PFSK-1 (cell line): ENCODE data around the gene ADAMTS17.

Experiments used
- POLR2AphosphoS5 ChIP-seq: IDR thresholded peaks from 2 replicates; pipeline ENCODE4 v1.6.1; 2012; ENCODE audit warnings: low read depth, mild to moderate bottlenecking, control low read depth, low read length, moderate library complexity
- SIN3A ChIP-seq: IDR thresholded peaks from 2 replicates; pipeline ENCODE4 v1.6.1; 2012; ENCODE audit warnings: mild to moderate bottlenecking, low read length, moderate library complexity, borderline replicate concordance; ENCODE audit not compliant: insufficient read depth
- TAF1 ChIP-seq: IDR thresholded peaks from 2 replicates; pipeline ENCODE4 v1.6.1; 2012; ENCODE audit warnings: low read length, control low read depth, borderline replicate concordance; ENCODE audit not compliant: insufficient read depth
- TF ChIP-seq, protein P1 (sequence below), 2 experiments: IDR thresholded peaks; 2 replicates each; pipeline versions ENCODE4 v1.6.1 to v1.8.0; 2011 to 2012; ENCODE audit warnings: low read depth in 2 of 2, low read length in 2 of 2, control low read depth in 1 of 2, inconsistent platforms in 1 of 2, mild to moderate bottlenecking in 1 of 2, moderate library complexity in 1 of 2; ENCODE audit not compliant: insufficient read depth in 1 of 2

DNA sequence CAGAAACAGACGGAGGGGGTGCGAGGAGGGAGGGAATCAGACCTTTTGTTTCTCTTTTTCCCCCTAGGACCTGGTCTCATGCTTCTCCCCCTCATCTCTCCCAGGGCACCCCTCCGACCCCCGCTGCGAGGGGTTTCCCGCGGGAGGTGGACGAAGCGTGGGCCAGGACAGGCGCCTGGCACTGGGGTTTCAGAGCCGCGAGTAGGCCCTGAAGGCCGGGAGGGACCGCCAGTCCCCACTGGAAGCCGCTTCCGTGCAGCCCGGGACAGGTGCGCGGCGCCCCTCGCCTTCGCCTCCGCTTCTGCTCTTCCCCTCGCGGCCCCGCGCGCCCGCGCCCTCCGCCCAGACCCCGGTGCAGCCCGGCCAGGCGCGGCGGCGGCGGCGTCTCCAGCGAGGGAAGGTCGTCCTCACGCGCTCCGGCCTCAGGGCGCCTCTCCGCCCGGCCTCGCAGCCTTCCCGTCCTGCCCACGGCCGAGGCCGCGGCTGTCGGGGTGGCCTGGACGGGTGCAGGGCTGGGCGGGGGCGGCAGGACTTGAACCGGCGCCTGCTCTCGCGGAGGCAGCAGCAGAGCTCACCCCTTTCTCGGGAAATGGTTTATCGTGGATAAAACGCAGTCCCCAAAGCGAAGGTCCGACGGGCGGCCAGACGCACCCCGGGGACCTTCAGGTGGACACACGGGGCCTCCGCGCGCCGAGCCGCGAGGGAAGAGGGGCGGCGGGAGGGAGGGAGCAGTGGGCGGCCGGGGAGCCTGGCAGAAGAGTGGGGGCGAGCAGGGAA, 31.5 kb upstream of the ADAMTS17 start:
- TF ChIP-seq, protein P1, sequence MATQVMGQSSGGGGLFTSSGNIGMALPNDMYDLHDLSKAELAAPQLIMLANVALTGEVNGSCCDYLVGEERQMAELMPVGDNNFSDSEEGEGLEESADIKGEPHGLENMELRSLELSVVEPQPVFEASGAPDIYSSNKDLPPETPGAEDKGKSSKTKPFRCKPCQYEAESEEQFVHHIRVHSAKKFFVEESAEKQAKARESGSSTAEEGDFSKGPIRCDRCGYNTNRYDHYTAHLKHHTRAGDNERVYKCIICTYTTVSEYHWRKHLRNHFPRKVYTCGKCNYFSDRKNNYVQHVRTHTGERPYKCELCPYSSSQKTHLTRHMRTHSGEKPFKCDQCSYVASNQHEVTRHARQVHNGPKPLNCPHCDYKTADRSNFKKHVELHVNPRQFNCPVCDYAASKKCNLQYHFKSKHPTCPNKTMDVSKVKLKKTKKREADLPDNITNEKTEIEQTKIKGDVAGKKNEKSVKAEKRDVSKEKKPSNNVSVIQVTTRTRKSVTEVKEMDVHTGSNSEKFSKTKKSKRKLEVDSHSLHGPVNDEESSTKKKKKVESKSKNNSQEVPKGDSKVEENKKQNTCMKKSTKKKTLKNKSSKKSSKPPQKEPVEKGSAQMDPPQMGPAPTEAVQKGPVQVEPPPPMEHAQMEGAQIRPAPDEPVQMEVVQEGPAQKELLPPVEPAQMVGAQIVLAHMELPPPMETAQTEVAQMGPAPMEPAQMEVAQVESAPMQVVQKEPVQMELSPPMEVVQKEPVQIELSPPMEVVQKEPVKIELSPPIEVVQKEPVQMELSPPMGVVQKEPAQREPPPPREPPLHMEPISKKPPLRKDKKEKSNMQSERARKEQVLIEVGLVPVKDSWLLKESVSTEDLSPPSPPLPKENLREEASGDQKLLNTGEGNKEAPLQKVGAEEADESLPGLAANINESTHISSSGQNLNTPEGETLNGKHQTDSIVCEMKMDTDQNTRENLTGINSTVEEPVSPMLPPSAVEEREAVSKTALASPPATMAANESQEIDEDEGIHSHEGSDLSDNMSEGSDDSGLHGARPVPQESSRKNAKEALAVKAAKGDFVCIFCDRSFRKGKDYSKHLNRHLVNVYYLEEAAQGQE (IDR thresholded peaks at IDR 0.05; ENCODE audit: insufficient read depth in 1 of 2, low read depth in 2 of 2, low read length in 2 of 2): no peak
- TF ChIP-seq TAF1 (no peak), POLR2AphosphoS5 (no peak), SIN3A (no peak)
